Keratinocyte (primary cell): ENCODE data around the gene CALML6.

Source experiments
- CTCF ChIP-seq, 3 experiments: IDR thresholded peaks in 1 of 3; conservative IDR thresholded peaks in 1 of 3; optimal IDR thresholded peaks in 1 of 3; 2 replicates in 2 of 3; 3 replicates in 1 of 3; pipeline versions ENCODE3 to v1.5.1; 2011; ENCODE audit warnings: low read length in 3 of 3, mild to moderate bottlenecking in 3 of 3, moderate library complexity in 2 of 3, control low read depth in 1 of 3, inconsistent platforms in 1 of 3; ENCODE audit not compliant: insufficient read depth in 2 of 3; ENCODE audit errors: extremely low read depth in 1 of 3
- EZH2 ChIP-seq: IDR thresholded peaks from one replicate; pipeline ENCODE4 v1.6.1; 2012; ENCODE audit warnings: inconsistent platforms, mild to moderate bottlenecking, low read length, moderate library complexity

GRCh38 chr1:1946540-1946939 is 31.5 kb downstream of the CALML6 start:
- no peak for TF ChIP-seq CTCF (optimal IDR thresholded peaks at IDR 0.05 in 1 of 3, IDR thresholded peaks at IDR 0.05 in 1 of 3, conservative IDR thresholded peaks at IDR 0.05 in 1 of 3; ENCODE audit: extremely low read depth in 1 of 3, insufficient read depth in 2 of 3, low read length in 3 of 3)
- TF ChIP-seq EZH2: no peak
